NCI-H526 treated with DMSO at 0.1 percent for 48 hours (cell line): ENCODE data around the gene EEF1A2.
"Not testable (repeated sequence)": the region's sequence is repeated elsewhere in the genome, so short reads cannot be mapped to it uniquely, and the experiment has no call there.

Experiments
- DNase-seq: peaks from one replicate; lab custom pipeline; 2025; lab: John Stamatoyannopoulos, UW

EEF1A2 gene

DNA sequence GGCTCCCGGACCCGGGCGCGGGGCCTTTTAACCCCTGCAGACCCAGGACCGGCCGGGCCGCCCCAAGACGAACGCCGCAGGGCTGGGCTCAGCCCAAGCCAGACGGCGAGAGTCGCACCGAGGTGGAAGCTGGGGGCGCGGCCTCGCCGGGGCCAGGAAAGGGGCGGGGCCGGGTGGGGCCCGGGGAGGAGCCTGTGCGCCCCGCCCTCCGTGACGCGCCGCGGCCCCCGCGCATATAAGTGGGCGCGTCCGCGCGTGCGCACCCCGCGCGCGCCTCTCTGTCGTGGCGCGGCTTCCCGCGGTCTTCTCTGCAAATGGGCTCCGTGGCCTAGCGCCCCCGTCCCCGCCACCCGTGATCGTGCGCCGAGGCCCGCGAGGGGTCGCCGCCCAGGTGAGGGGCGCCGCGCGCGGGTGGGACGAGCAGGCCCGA is 21.6 kb upstream of the EEF1A2 start, which contains the start of gene PPDPF:
PPDPF (plus strand) TSS at position 262 of the 430 bp plus-strand sequence. CDS start 544 bp downstream, outside the sequence.
- peak; percentile 61 for DNase-seq

DNA sequence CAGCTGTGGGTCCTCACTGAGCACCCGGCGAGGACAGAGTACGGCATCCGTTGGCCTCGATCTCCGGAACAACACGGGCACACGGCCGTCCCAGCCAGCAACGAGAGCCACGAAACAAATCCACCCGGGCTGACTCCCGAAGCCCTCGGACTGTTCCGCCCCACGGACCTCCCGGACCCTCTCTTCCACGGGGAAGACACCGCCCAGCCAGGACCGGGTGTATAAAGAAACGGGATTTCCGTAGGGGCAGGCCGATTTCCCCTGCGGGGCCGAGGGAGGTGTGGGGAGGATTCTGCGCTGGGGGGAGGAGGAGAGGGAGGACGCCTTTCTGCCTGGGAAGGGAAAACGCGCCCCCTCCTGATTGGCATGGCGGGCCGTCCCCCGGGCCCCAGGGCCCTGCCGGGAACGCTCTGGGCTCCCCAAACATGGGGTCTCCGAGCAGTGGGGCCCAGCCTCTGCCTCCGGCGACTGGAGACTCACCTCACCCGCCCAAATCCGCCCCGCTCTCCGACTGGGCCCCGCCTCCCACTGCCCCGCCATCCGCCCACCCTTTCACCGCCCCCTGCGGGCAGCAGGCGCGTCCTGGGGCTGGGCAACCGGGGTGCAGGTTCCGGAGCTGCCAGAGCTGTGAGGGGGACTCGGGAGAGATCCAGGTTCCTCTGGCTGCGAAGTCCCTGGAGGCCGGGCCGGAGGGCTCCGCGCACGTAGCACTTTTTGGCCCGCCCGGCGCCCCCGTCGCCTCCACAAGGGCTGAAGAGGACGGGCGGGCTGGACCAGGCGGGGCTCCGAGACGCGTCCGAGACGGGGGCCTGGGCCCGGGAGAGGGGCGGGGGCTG is 21.0 kb upstream of the EEF1A2 start:
- DNase-seq: no peak

DNA sequence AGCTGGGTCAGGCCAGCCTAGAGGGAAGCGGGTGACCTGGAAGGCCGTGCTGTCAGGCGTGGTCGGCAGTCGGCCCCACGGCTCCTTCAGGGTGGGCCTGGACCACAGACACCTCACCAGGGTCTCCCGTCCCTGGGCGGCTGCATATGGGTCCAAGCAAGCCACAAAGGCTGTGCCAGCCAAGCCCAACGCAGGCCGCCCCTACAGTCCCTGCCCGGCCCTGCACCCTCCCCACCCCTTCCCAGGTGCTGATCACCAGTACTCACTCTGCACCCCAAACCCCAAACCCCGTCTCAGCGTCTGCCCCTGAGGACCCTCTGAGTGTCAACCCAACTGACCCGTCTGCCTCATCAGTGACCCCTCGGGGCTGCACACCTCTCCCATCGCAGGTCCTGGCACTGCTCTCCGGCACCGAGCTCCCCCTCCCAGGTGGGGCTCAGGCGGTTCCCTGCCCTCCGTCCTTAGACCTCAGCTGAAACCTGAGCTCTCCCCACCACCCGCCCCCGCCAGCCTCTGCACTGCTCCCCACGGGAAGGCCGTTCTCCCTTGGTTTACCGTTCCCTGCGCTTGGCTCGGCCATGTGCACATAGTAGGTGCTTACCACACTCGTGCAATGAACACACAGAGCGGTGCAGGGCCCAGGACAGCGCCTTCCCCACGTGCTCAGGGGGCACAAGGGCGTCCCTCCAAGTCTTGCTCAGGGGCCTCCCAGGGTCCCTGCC is 20.2 kb upstream of the EEF1A2 start:
- no peak for DNase-seq

DNA sequence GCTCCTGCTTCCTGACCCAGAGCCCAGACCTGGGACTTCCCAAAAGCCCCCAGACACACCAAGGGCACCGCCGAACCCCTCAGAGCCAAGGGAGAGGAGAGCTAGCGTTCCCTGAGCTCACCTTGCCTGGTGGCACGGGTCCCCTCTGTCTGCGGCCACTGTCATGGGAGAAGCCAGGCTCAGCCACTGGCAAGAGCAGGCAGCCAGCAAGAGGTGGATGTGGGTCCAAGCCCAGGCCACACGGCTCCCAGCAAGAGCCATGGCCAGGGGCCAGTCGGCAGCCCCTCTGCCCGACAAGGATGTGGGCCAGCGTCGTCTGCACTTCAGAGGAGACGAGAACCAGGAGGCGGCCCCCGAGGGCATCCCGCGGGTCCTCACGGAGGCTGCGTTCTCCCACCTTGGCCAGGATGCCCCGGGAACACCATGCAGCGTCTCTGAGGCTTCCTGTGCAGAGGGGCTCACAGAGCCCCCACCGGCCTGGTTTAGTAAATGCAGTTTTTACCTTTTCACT is 19.5 kb upstream of the EEF1A2 start:
- no peak for DNase-seq

DNA sequence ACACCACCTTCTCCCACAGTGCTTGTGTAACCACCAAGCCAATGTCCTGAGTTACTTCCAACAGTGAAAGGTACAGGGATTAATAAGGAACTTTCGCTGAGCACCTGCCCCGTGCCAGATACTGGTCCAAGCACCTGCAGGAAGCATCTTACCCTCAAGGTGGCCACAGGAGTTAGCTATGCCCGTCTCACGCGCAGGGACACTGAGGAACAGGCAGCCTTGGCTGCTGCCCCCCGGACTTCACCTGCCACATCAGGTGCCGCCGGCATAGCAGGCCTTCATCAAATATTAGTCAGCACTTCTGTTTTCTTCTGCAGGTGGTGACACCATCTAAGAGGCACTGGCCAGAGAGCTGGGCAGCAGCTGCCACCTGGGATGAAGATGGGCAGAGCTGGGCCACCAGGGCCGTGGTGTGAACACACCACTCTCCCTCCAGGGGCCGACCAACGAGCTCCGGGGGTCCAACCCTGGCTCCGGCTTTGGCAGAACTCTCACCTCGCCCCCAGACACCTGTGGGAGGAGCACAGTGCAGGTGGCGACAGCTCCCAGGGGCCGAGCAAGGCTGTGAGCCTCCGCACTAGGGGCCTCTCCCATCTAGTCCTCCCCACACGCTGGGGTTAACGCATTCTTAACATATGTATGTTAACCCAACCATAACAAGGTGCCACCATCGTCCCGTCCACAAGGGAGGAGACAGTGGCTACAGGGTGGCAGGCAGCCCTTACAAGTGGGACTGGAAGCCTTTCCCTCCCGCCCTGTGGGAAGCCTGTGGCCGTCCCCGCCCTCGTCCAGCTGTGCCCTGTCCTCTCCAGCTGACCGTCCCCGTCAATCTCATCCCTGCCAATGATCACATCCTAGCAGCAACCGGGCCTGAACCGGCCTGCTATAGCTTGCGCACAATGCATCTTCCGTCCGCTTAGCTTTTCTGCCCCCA is 18.8 kb upstream of the EEF1A2 start:
- no peak for DNase-seq

DNA sequence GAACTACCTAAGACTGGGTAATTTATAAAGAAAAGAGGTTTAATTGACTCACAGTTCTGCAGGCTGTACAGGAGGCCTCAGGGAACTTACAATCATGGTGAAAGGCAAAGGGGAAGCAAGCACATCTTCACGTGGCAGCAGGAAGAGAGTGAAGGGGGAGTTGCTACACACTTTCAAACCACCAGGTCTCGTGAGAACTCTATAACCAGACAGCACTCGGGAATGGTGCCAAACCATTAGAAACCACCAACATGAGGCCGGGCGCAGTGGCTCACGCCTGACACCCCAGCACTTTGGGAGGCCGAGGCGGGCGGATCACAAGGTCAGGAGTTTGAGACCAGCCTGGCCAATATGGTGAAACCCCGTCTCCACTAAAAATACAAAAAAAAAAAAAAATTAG is 15.6 kb upstream of the EEF1A2 start:
- DNase-seq: not testable (repeated sequence)

DNA sequence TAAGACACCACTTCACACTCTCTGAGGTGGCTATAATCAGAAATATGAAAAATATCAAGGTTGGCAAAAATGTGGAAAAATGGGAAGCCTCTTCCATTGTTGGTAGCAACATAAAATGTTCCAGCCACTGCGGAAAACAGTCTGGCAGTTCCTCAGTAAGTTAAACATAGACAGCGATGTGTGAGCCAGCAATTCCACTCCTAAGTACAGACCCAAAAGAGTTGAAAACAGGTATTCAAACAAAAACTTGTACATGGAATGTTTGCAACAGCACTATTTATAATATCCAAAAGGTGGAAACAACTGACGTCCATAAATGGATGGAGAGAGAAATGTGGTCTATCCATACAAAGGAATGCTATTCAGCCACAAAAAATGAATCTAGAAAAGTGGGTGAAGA is 14.3 kb upstream of the EEF1A2 start:
- DNase-seq: no peak

DNA sequence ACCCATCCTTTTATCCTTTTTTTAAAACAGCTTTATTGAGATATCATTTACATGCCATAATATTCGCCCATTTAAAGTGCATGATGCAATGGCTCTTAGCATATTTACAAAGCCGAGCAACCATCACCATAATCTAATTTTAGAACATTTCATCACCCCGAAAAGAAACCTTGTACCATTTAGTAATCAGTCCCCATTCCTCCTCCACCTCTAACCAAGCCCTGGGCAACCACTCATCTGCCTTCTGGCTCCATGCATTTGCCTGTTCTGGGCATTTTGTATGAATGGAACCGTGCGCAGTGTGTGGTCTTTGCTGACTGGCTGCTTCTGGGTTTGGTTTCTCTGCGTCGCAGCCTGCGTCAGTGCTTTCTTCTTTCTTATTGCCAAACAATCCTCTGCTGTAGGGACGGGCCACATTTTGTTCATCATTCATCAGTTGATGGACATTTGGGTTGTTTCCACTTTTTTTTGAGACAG is 10.2 kb upstream of the EEF1A2 start:
- DNase-seq: no peak

DNA sequence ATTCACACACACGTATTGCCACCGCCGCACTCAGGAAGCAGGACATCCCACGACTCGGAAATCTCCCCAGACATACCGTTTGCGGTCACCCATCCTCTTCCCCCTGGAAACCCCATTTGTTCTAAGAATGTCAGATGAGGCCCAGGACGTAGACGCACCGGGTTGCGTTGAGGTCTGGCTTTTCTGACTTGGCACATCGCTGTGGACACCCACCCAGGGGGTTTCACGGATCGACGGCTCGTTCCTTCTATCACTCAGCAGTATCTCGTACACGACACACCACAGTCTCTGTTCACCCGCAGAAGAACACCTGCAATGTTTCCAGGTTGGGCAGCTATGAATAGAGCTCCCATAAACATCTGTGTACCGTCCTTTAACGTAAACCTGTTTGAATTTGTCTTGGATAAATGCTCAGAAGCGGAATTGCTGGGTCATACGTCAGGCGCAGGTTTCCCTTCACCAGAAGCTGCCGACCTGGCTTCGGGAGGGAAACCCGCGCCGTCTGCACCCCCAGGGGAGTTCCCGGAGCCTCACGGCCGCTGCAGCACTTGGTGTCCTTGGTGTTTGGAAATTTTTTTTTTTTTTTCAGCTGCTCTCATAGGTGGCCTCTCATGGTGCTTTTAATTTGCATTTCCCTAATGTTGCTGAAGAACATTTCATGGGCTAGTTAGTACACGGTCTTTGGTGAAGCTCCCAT is 9.3 kb upstream of the EEF1A2 start:
- DNase-seq: peak; percentile 76

DNA sequence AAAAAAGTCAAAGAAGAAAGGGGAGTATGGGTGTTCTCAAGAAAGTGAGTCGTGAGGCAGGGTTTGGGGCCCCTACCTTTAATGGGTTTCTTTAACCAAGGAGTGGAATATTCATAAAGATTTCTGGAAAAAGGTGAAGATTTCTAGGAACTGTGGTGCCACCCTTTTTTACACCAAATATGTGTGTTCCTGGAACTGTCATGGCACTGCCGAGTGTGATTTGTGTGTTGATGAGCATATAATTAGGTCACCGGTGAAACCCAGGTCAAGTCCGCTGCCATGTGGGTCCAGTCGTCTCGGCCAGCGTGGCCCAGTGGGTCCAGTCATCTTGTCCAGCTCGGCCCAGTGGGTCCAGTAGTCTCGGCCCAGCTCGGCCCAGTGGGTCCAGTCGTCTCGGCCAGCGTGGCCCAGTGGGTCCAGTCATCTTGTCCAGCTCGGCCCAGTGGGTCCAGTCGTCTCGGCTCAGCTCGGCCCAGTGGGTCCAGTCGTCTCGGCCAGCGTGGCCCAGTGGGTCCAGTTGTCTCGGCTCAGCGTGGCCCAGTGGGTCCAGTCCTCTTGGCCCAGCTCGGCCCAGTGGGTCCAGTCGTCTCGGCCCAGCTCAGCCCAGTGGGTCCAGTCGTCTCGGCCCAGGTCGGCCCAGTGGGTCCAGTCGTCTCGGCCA is 8.3 kb upstream of the EEF1A2 start:
- no peak for DNase-seq

DNA sequence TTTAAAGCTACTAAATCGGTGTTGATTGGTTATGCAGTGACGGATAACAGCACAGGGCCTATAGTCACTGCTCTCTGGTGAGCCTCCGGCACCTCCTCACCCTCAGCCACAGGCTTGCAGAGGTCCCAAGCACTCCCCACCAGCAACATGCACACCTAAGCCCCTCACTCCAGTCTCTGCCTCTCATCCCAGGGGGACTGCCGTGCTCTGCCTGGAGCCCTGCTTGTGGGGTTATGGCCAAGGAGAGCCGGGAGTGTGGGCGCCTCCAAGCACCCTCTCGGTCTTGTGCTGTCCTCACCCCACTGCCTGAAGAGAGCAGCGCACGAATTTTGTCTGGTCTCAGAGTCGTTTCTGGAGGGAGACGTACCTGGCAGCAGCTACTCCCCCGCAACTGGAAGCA is 6.8 kb upstream of the EEF1A2 start:
- DNase-seq: no peak

DNA sequence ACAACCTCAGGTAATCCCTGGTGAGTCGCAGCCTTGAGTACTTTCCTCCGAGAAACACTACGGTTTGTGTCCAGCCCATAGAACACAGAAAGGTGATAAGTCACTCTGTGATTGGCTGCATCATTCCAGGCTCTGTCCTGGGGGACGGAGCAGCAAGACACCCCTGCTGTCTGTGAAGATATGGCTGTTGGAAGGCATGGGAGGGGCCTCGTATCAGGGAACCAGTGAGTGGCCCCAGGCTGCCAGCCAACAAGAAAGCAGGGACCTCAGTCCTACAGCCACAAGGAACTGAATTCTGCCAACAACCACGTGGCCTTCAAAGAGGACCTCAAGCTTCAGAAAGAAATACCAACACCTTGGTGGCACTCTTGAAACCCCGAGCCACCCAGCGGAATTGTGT is 6.4 kb upstream of the EEF1A2 start:
- no peak for DNase-seq

DNA sequence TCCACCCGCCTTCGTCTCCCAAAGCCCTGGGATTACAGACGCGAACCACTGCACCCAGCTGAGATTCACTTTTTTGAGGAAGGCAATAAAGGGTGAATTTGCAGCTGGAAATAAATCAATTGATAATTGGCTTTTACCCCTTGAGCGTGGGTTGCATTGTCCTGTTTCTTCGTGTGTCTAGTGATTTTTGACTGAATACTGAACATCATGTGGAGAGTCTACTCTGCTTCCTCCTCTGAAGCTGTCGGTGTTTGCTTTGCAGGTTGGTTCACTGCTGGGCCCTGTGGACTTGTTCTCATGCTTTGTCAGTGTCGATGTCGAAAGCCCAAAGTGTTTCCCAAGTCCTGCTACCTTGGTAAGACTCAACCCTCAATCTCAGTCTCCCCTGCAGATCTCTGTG is 5.8 kb upstream of the EEF1A2 start:
- DNase-seq: no peak

DNA sequence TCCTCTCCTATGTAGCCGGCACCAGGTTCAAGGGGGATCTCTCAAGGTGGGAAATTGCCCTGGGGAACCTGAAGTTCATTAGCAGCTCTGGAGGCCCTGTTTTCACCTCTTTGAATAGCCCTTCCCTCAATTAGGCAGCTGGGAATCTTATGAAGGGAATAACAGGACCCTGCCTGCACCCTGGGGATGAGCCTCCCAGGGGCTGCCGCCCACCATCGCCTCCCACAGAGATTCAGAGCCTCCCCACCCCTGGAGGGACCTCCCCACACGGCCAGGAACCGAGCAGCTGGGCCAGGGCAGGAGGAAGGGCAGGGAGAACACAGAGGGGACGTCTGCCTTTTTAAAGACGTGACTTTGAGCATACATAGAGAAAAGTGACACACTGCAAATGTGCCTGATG is 4.6 kb upstream of the EEF1A2 start:
- DNase-seq: no peak

DNA sequence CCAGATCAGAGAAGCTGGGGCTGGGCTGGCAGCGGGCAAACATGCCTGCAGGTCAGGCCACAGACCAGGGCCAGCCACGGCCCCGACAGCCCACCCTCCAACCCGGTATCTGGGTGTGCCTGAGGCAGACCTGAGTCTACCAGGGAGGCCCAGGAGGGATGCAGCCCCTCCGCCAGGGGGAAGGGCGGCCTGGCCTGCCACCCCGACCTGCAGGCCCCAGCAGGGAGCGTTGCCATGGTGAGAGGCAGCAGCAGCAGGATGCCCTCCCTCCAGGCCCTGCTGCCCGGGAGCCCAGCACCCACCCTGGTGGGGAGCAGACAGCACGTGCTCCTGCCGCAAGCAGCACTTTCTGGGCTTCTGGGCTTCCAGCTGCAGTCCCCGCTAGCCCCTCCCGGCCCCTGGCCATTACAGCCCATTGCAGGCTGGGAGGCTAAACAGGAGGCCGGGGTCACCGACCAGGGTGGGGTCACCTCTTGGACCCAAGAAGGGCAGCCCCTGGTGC is 3.8 kb upstream of the EEF1A2 start:
- no peak for DNase-seq

DNA sequence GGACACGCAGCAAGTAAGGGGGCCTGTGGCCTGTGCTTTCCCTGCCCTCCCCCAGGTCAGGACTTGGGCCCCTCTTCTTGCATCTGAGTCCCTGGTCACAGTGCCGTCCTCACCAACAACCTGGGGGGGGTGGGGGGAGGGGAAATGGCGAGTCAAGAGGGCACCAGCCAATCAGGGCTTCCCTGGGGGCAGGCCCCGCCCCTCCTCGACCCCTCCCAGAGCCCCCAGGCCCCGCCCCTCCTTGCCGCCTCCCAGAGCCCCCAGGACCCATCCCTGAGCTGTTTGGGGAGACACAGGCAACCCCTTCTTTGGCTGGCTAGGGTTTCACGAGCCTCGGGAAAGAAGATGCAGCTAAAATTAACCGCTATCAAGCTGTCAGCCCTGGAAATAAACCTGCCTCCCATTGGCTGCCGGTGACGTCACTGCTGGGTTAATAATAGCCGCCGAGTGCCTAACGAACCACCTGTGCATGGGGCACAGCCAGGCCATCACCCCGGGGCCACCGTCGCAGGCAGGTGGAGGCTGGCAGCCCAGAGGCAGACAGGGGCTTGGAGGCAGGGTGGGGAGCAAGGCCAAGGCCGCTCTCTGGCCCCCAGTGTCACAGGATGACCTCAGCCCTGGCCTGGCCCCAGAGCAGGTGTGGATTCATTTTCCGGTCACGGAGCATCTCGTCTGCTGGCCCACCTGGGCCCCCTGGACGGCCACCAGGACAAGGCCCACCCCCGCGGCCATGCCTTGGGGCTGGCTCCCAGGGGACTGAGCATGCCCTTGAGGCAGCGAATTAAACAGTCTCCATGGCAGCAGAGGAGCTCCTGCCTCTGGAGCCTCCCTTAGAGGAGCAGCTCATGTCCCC is 3.2 kb upstream of the EEF1A2 start:
- peak; percentile 37 for DNase-seq

DNA sequence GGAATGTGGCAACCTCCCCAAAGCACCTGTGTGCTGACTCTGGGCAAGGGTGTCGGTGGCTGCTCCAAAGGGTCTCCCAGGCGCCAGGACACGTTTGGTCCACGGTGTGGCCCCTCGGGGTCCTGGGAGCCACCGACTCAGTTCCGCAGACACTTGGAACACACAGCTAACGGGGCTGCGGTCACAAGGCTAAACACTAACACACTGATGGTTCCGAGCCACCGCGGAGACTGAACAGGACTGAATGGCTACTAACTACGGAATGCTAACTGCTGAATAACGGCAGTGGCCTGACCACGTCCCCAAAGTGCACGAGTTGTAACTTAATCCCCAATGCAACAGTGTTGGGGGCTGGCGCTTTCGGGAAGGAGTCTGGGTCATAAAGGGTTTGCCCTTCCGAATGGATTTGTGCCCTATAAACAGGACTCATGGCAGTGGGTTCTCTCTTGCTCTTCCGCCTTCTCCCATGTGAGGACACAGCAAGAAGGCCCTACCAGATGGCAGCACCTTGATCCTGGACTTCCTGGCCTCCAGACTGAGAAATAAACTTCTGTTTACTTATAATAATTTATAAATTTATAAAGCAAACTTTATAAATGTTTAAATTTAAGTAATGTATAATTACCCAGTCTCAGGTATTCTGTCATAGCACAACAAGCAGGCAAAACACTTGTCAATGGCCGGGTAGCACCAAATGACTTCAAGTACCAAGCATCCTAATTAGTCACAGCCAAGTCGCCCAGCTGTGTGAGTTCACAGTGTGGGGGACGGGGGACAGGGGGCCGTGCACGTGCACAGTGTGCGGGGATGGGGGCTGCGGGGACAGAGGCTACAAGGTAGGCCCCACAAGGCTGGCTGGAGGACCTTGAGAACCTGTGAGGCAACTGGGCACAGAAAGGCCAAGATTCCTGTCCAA is 2.3 kb upstream of the EEF1A2 start:
- no peak for DNase-seq

DNA sequence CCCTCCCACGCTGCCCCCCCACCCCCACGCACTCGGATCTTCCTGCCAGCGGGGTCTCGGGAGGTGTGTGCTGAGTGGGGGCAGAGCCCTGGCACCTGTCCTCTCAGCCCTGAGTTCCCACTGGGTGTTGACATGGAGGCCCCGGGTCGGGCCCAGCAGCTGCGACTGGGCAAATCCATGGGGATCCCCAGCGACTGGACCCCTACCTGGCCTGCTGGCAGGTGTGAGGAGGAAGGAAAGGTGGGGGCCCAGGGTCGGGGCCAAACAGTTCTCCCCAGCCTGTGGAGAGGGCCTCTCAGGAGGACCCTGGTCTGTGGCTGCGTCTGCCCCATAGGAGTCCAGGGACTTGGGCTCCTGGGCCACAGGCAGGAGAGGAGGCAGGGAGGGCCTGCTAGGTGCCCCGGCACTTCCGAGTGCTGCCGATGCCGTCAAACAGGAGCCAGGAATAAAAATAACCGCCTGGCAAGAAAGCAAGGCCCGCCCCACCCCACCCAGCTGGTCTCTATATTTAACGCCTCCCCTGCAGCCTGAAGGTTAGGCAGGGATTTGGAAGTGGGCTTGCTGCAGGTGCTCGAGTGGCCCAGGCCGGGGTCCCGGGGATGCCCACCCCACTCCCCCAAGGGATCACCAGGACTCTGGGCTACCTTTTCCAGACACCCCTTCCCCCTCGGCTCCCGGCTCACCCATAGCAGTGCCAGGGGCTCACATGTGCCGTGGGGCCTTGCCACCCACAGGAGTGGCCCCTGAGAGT is 1.4 kb upstream of the EEF1A2 start:
- no peak for DNase-seq
